ENCODE data around the gene SPINK5. TPM values are rescaled to one million over a fixed set of nuclear protein-coding genes. Genes with fewer than 3 reads are reported as not detected.

SPINK5 gene
- total RNA-seq, 1 experiment from 2014 or later, result not detected

DNA sequence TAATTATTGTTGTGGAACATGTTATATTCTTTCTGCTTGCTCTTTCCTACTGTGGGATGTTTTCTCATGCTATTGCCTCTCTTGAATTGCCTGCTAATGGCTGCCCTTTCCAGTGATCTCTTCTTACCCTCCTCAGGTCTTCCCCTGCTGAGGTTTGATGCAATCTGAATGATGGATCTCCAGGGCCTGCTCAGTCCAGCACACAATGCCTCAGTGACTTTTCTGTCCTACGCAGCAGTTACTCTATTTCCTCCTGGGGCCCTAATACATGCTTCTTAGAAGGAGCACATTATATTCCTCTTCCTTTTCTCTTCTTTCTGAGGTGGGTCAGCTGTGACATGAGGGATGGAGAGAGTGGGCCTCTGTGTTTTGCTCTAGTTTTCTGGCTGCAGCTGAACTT, 104.5 kb downstream of the SPINK5 start, which contains the start of gene SPINK14:
Gene SPINK14 (plus strand): TSS at position 301 of the 400 bp plus-strand sequence. CDS start 1,187 bp downstream, outside the sequence.
- no peak for DNase-seq (ENCODE audit: low spot score)
- intact Hi-C loops (cut with micrococcal nuclease; ENCODE audit: unreplicated experiment), result no loop called here
- Histone ChIP-seq H3K4me1 (ENCODE audit: insufficient read depth, low read length, poor library complexity, severe bottlenecking) (no peaks in the 10 kb centered on the region), H3K9me3 (ENCODE audit: low read depth, low read length, poor library complexity, severe bottlenecking) (no peaks in the 10 kb centered on the region), H3K36me3 (ENCODE audit: insufficient read depth, low read length, poor library complexity, severe bottlenecking) (no peaks in the 10 kb centered on the region), H3K4me3 (ENCODE audit: low read depth, low read length, poor library complexity, severe bottlenecking) (no peak within 1 kb of the TSS), H3K27ac (ENCODE audit: low read depth, low read length, poor library complexity, severe bottlenecking) (no peak within 1 kb of the TSS), H3K27me3 (replicated peaks; ENCODE audit: insufficient read depth, low read depth, low read length, poor library complexity) (peaks cover 50% of the 10 kb centered on the region)
- TF ChIP-seq, protein P1, sequence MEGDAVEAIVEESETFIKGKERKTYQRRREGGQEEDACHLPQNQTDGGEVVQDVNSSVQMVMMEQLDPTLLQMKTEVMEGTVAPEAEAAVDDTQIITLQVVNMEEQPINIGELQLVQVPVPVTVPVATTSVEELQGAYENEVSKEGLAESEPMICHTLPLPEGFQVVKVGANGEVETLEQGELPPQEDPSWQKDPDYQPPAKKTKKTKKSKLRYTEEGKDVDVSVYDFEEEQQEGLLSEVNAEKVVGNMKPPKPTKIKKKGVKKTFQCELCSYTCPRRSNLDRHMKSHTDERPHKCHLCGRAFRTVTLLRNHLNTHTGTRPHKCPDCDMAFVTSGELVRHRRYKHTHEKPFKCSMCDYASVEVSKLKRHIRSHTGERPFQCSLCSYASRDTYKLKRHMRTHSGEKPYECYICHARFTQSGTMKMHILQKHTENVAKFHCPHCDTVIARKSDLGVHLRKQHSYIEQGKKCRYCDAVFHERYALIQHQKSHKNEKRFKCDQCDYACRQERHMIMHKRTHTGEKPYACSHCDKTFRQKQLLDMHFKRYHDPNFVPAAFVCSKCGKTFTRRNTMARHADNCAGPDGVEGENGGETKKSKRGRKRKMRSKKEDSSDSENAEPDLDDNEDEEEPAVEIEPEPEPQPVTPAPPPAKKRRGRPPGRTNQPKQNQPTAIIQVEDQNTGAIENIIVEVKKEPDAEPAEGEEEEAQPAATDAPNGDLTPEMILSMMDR (conservative IDR thresholded peaks at IDR 0.05; ENCODE audit: low read depth, low read length), result no peak
- TF ChIP-seq EZH2 (IDR thresholded peaks at IDR 0.05; ENCODE audit: borderline replicate concordance, low read depth, low read length, poor library complexity, severe bottlenecking), result no peak
- POLR2A ChIA-PET (ENCODE audit: low non-redundant PET), result interaction anchor here (0.5 kb wide), 1 partner anchor 27 kb away, joined by 3 read pairs; no protein-coding TSS in a partner anchor
- BruUV-seq (replicated peaks), result no TSS peak
- CTCF ChIA-PET, result no interaction called here

DNA sequence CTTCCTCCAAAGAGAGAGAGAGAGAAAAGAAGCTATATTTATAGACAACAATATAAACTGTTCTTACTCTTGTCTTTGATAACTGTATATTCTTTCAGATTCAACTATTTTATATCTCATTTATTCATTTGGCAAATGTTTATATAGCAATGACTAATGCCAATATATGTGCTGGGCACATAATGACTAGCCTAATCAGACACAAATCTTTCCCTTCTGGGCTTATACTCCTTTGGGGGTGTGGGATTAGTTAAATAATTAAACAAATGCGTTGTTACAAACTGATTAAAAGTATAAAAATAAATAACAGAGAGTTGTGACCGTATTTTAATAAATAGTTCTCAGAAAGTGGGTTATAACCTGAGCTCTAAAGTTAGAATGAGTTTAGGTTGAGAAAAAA, 108.6 kb downstream of the SPINK5 start:
- POLR2A ChIA-PET (ENCODE audit: low non-redundant PET), result no interaction called here
- BruUV-seq (replicated peaks), result no TSS peak
- H3K4me3 ChIP-seq (ENCODE audit: low read depth, low read length, poor library complexity, severe bottlenecking), result no peak overlapping the region
- CTCF ChIA-PET, result no interaction called here
- no peaks in the 10 kb centered on the region for H3K36me3 ChIP-seq (ENCODE audit: insufficient read depth, low read length, poor library complexity, severe bottlenecking)
- no peaks in the 10 kb centered on the region for H3K4me1 ChIP-seq (ENCODE audit: insufficient read depth, low read length, poor library complexity, severe bottlenecking)
- TF ChIP-seq EZH2 (IDR thresholded peaks at IDR 0.05; ENCODE audit: borderline replicate concordance, low read depth, low read length, poor library complexity, severe bottlenecking), result no peak
- TF ChIP-seq, protein P1 (conservative IDR thresholded peaks at IDR 0.05; ENCODE audit: low read depth, low read length), result no peak
- intact Hi-C loops (cut with micrococcal nuclease; ENCODE audit: unreplicated experiment), result loop anchor here (10.0 kb wide), 3 partner anchors 272 to 942 kb away; no protein-coding TSS in a partner anchor
- H3K27me3 ChIP-seq (replicated peaks; ENCODE audit: insufficient read depth, low read depth, low read length, poor library complexity), result peaks cover 39% of the 10 kb centered on the region
- H3K9me3 ChIP-seq (ENCODE audit: low read depth, low read length, poor library complexity, severe bottlenecking), result no peaks in the 10 kb centered on the region
- no peak overlapping the region for H3K27ac ChIP-seq (ENCODE audit: low read depth, low read length, poor library complexity, severe bottlenecking)
- DNase-seq (ENCODE audit: low spot score), result no peak

DNA sequence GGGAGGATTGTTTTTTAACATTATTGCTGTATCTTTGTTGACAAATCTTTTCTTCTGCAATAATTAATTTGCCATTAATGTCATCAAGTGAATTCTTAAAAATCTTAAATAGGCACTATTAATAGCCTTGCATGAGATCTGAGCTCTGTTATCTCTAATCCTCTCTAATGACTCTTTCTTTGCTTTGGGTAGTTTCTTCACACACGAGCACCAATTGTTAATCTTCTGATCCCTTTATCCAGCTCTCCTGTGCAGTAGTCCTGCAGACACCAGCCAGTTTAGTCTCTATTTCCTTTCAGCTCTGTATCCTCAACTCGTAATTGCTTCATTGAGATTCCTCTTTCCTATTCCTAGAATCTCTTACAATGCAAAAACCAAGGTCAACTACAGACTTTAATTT, 112.7 kb downstream of the SPINK5 start:
- Histone ChIP-seq H3K27me3 (replicated peaks; ENCODE audit: insufficient read depth, low read depth, low read length, poor library complexity) (peaks cover 29% of the 10 kb centered on the region), H3K9me3 (ENCODE audit: low read depth, low read length, poor library complexity, severe bottlenecking) (no peaks in the 10 kb centered on the region), H3K4me1 (ENCODE audit: insufficient read depth, low read length, poor library complexity, severe bottlenecking) (no peaks in the 10 kb centered on the region), H3K36me3 (ENCODE audit: insufficient read depth, low read length, poor library complexity, severe bottlenecking) (no peaks in the 10 kb centered on the region), H3K4me3 (ENCODE audit: low read depth, low read length, poor library complexity, severe bottlenecking) (no peak overlapping the region), H3K27ac (ENCODE audit: low read depth, low read length, poor library complexity, severe bottlenecking) (no peak overlapping the region)
- DNase-seq (ENCODE audit: low spot score), result no peak
- POLR2A ChIA-PET (ENCODE audit: low non-redundant PET), result no interaction called here
- TF ChIP-seq, protein P1 (conservative IDR thresholded peaks at IDR 0.05; ENCODE audit: low read depth, low read length), result no peak
- TF ChIP-seq EZH2 (IDR thresholded peaks at IDR 0.05; ENCODE audit: borderline replicate concordance, low read depth, low read length, poor library complexity, severe bottlenecking), result no peak
- intact Hi-C loops (cut with micrococcal nuclease; ENCODE audit: unreplicated experiment), result loop anchor here (10.0 kb wide), 3 partner anchors 268 to 938 kb away; no protein-coding TSS in a partner anchor
- BruUV-seq (replicated peaks), result no TSS peak
- CTCF ChIA-PET, result no interaction called here

Data from A673 (cell line).